Panc1 (cell line): ENCODE measurements around the gene LDB2.

Source experiments
- POLR2AphosphoS5 ChIP-seq: IDR thresholded peaks from 2 replicates; pipeline ENCODE4 v1.6.1; 2012; ENCODE audit warnings: mild to moderate bottlenecking, low read depth, low read length, moderate library complexity
- TF ChIP-seq, protein P1 (sequence below): fragments of 450-650 bp; IDR thresholded peaks from 2 replicates; pipeline ENCODE4 v1.5.1; 2017; ENCODE audit warnings: mild to moderate bottlenecking

DNA sequence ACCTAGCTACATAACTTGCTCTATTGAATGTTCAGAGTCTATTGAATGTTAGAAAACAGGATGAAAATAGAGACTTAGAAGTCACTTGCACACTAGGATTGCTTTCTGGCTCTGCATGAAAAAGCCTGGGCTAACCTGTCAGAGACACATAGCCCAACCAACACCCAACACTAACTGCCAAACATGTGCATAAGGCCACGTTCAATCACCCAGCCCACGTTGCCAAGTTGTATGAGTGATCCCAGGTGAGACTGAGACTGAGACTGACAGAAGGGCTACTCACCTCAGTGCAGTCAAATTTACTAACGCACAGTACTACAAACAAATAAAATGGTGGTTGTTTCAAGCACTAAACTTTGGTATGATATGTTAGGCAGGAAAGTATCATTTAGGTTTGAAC, 61.0 kb downstream of the LDB2 start:
- TF ChIP-seq, protein P1, sequence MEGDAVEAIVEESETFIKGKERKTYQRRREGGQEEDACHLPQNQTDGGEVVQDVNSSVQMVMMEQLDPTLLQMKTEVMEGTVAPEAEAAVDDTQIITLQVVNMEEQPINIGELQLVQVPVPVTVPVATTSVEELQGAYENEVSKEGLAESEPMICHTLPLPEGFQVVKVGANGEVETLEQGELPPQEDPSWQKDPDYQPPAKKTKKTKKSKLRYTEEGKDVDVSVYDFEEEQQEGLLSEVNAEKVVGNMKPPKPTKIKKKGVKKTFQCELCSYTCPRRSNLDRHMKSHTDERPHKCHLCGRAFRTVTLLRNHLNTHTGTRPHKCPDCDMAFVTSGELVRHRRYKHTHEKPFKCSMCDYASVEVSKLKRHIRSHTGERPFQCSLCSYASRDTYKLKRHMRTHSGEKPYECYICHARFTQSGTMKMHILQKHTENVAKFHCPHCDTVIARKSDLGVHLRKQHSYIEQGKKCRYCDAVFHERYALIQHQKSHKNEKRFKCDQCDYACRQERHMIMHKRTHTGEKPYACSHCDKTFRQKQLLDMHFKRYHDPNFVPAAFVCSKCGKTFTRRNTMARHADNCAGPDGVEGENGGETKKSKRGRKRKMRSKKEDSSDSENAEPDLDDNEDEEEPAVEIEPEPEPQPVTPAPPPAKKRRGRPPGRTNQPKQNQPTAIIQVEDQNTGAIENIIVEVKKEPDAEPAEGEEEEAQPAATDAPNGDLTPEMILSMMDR, result no peak
- no peak for TF ChIP-seq POLR2AphosphoS5
